NK-92 treated with Interleukin-12 subunit alpha and Interleukin-12 subunit beta, amount 100 ng/mL, for 24 hours (cell line): ENCODE measurements around the gene DUSP6.

Source experiments
- DNase-seq: peaks from one replicate; lab custom pipeline; 2025; lab: John Stamatoyannopoulos, UW

Gene DUSP6

GRCh38 chr12:89352492-89353187 lies at the start of gene DUSP6:
Gene DUSP6, minus strand, starts transcription at chr12:89352501. Its CDS starts 462 bp downstream, at chr12:89352039.
- peak; percentile 74 for DNase-seq

DNA sequence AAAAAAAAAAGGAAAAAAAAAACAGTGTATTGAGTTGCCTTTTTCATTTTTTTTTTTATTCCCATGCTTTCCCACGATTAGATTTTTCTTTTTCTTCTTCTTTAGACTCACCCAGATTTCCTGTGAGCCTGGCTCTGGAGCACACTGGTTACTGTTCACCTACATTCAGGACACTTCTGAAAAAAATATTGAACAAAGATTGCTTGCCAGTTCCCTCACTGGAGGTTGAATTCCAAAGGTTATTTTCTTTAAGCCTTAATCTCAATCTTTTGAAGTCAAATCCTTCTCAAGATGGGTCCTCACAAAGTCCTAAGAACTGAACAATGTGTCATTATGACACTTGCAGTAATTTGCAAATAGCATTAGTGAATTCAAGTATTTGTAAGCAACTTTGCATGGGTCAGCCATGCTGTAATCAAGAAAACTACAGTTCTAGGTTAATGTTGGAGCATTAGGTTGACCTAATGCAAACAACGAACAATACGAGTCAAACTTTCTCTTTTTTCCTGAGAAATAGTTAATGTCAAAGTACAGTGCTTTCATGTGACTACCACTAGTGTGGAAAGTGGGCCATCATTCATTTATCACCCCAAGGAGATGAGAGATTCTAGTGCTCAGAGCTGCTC lies 49.2 kb upstream of the DUSP6 start:
- no peak for DNase-seq

- no peak for DNase-seq
Measured at GRCh38 chr12:89400415-89400814, 48.1 kb upstream of the DUSP6 start.

GRCh38 chr12:89395712-89396111 lies 43.4 kb upstream of the DUSP6 start:
- DNase-seq = no peak

- DNase-seq = no peak
Measured at GRCh38 chr12:89393551-89394121, 41.3 kb upstream of the DUSP6 start.

DNA sequence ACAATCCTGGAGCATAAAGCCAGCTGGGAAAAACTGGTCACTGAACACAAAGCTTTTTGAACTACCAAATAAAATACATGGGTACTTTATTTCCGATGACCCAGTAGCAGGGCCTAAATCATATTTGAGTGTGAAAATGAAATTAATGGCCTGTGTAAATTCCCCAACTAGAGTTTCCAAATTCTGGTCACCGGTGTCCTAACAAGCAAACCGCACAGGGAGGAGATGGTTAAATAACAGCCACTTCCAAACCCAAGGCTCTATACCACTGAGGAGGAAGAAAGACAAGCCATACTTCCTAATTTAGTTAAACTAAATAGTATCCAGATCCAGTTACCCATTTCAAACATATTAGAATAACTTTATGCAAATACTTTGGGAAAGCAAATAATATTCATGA lies 40.1 kb upstream of the DUSP6 start:
- DNase-seq = no peak

DNA sequence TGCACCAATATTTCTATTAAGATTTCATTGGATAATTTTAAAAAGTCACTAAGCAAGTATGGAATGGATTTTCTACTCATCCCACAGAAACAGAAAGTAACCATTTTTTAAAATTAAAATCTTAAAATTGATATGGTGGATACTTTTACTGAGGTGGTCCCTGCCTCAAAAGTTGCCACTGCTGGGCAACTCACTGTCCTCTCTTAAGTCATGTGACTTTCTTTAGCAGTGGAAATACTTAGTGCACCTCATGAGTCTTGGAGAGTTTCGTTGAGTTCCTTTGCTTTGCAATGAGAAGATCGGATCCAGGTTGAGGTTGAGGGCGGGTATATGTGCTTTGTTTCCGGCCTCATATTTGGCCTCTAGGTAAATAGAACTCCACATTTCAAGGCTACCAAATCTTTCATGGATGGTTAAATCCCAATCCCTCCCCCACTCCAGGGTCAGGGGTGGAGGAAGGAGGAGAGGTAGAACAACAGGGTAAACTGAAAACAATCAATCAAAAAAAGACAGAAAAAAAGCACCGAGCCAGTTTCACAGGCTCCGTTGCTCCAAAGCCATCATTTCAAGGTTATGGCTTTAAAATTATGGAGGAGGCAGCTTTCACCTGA lies 39.5 kb upstream of the DUSP6 start:
- no peak for DNase-seq

GRCh38 chr12:89390802-89391673 lies 38.7 kb upstream of the DUSP6 start:
- no peak for DNase-seq

DNA sequence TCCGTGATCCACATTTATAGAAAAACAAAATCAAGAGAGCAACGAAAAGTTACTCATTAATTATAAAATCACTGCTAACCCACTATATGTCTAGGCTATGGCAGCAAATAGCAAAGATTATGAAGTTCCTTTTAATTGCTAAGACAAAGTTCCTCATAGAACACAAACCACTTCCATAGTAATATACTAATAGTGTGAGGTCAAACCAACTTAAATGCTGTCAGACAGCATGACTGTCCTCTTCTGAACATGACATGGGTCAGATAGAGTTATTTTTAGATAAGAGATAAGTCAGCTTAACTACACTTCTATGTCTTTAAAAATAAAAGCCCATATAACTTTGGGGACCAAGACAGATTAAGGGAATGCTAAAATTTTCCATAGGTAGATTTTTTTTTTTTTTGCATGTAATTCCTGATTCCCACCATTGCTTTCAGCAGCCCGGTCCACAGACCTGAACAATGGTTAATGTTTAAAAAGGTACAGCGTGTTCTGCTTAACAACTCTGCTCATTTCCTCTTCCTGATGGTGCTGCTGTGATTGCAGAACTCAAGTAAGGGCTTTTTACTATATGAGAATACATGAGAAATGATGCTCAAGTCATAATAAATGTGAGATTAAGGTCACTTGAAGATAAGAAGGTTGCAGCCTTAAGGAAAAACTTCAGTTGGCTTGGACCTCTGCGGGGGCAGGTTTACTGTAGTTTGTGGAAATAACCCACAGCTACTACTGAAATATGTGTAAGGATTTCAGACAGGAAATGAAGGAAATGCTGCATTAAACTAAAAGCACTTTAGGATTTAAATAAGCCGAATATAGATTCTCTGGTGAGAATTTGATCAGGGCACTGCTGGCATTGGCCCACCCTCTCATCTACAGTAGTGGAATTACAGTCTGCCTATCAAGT lies 37.7 kb upstream of the DUSP6 start:
- DNase-seq = no peak

- DNase-seq = no peak
Measured at GRCh38 chr12:89386138-89386537, 33.8 kb upstream of the DUSP6 start.

DNA sequence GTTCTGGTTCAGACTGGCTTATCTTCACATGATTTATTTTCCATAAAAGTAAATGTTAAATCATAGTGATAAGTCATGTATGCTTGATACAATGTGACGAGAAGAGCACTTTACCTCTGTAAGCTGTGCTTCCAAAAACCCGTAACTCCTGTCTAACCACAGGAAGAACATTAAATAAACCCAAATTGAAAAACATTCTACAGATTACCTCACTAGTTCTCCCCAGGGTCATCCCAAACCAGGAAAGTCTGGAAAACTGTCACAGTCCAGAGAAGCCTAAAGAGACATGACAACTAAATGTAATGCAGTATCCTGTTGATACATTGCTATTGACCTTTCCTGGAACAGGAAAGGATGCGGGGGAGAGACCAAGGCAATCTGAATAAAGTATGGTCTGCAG lies 32.5 kb upstream of the DUSP6 start:
- DNase-seq = no peak

DNA sequence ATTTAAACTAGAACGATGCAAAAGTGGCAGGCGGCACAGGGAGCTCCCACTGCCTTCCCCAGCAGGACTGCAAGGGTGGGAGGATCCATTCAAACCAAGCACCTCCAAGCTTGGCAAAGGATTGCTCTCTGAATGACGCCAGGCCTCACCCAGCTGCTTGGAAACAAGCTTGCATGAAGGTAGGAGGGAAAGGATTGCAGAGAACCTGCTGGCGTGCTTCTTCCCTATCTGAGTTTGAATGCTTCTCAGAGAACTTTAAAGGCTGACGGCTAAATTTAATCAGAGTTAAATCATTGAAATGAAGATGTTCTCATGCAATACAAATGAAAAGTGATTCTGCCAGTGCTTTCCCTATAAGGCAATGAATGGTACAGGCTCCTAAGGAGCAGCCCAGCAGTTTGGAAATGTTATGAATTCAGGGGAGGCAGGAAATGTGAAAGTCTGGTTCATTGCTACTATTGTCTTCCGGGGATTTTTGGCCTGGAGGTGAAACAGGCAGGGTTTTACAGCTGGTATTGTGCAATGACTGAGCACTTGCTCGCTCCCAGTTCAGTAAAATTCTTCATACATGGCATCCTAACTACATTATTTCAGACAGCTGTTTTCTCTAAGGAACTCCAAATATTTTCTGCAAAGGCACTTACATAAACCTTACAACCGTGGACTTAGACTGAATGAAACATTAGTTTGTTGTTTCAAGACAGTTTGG lies 31.9 kb upstream of the DUSP6 start:
- DNase-seq = no peak

DNA sequence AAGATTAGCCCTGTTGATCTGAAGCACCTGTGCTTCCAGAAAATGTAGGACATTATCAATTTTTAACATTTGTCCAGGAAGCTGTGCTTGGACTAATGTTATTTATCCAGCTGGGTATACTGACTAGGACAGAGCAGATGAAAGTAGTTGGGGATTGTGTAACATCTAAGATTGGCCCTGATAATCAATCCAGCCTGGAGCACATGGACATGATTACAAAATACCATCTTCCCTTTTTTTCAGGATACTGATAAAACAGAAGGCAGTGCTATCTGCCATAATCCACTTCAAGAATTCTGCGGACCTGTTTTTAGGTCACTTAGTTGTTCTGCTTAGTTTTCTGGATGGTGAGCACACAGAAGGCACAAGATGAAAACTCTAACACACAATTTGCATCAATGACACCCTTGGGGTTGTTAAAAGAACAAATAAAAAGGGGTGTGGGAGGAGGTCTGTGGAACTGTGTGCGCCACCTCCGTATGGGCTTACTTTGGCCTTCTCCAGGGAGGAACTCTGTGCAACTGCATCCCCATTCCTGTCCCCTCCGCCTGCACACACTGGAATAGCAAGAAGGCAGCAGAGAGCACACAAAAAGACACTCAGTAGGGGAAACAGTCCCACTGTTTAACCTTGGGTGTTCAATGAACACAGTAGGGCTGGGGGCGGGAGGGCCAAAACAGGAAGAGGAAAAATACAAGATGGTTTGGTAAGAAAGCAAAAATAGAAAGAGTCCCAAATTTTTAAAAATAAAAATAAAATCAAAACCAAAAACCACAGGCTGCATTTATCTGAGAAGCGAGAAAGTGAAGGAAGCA lies 31.1 kb upstream of the DUSP6 start:
- no peak for DNase-seq

GRCh38 chr12:89382328-89382727 lies 30.0 kb upstream of the DUSP6 start:
- DNase-seq = no peak

- no peak for DNase-seq
Measured at GRCh38 chr12:89379839-89380467, 27.7 kb upstream of the DUSP6 start.

DNA sequence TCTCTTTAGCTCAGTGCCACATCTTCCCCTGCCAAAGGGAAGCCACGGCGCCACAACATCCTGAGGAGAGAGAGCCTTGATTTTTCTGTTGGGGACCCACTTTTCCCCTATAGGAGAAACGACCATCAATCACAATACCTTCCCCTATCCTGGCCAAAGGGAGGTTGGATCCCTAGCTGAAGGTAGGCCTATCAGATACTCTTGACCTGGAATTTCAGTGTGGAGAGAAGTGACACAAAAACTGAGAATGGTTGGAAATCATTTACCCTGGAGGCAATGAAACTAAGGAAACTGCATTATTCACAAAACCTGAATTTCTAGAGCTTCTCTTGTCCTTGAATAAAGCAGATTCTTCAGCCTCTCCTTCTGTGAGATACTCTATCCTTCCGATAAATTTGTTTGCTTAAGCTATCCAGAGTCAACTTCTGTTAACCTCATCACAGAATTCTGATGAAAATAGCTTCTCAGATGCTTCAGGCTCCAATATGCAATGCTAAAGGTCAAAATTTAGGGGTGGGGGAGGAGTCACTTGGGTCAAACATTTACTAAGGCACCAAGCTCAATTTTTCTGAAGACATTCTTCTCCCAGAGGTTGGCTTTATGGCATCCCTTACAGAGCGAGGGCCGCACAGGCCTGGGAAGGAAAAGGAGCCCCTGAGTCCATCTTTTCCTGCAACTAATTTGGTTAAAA lies 27.0 kb upstream of the DUSP6 start:
- no peak for DNase-seq

DNA sequence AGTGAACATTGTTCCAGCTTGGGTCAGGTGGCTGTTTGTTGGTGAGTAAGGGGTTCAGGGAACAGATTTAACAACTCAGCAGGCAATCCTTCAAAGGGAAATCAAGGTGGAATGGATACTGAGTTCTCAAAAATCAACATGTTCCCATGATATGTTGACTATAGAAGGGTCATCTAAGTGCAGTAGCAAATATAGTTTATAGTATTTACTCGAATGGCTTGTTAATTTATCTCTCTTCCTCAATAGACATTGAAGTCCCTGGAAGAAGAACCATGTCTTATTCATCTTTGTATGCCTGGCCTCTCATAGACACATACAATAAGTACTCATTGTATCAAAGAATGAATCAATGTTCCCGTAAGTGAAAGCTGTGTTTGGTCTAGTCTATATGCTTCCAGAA lies 24.5 kb upstream of the DUSP6 start:
- no peak for DNase-seq

DNA sequence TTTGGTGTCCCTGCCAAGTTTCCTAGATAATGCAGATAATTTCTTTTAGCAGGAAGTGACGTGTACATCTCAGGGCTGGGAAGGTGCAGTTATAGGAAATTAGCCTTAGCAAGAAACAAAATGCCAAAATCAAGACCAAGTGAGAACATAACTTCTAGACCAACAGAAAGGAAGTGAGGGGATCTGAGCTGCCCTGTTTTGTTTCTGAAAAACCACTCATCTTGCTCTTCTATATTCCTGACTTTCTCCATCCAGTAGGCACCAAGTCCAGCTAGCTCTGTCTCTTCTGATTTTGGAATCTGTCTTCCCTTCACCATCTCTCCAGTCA lies 23.9 kb upstream of the DUSP6 start:
- DNase-seq = no peak
